Ishikawa (cell line): ENCODE data around the gene TNNI3K.

Experiments used
- CEBPB ChIP-seq: IDR thresholded peaks from 2 replicates; pipeline ENCODE4 v1.6.1; 2012
- CREB1 ChIP-seq: IDR thresholded peaks from 2 replicates; pipeline ENCODE4 v1.6.1; 2012; ENCODE audit warnings: low read depth
- EGR1 ChIP-seq: IDR thresholded peaks from 2 replicates; pipeline ENCODE4 v1.6.1; 2012
- EP300 ChIP-seq: IDR thresholded peaks from 2 replicates; pipeline ENCODE4 v1.6.1; 2012; ENCODE audit warnings: borderline replicate concordance
- FOXM1 ChIP-seq: IDR thresholded peaks from 2 replicates; pipeline ENCODE4 v1.6.1; 2012; ENCODE audit warnings: low read depth, borderline replicate concordance
- MAX ChIP-seq: IDR thresholded peaks from 2 replicates; pipeline ENCODE4 v1.6.1; 2012
- NFIC ChIP-seq: IDR thresholded peaks from 2 replicates; pipeline ENCODE4 v1.6.1; 2012
- RAD21 ChIP-seq: IDR thresholded peaks from 2 replicates; pipeline ENCODE4 v1.6.1; 2012; ENCODE audit warnings: low read depth
- TAF1 ChIP-seq: IDR thresholded peaks from 2 replicates; pipeline ENCODE4 v1.6.1; 2012; ENCODE audit warnings: low read depth, mild to moderate bottlenecking
- TCF12 ChIP-seq: IDR thresholded peaks from 2 replicates; pipeline ENCODE4 v1.6.1; 2012; ENCODE audit warnings: low read depth
- TEAD4 ChIP-seq: IDR thresholded peaks from 2 replicates; pipeline ENCODE4 v1.6.1; 2012
- USF1 ChIP-seq: IDR thresholded peaks from 2 replicates; pipeline ENCODE4 v1.6.1; 2012
- YY1 ChIP-seq: IDR thresholded peaks from 2 replicates; pipeline ENCODE4 v1.6.1; 2012; ENCODE audit warnings: low read depth
- ZBTB7A ChIP-seq: IDR thresholded peaks from 2 replicates; pipeline ENCODE4 v1.6.1; 2012; ENCODE audit warnings: low read depth
- TF ChIP-seq, protein P1 (sequence below): IDR thresholded peaks from 2 replicates; pipeline ENCODE4 v1.6.1; 2012; ENCODE audit warnings: low read depth, mild to moderate bottlenecking

TNNI3K gene

GRCh38 chr1:74436078-74436477 lies 200.9 kb downstream of the TNNI3K start:
- TF ChIP-seq MAX (no peak), CREB1 (no peak), TEAD4 (no peak), NFIC (no peak), CEBPB (no peak)

DNA sequence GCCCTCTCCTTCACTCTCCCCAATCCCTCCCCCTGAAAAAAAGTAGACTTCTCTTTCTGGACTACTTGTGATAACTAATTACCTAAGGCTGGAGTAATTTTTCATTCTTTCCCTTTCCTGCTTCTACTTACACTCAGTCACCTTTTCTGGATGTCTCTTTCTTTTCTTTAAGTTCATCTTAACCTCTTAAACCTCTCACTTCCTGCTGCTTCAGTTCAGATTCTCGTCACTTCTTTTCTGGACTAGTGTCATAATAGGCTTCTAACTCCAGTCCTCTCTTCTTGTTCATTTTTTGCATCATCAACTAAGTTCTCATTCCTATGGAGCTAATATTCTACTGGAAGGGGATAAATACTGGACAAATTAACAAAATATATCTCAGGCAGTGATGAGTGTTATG lies 201.8 kb downstream of the TNNI3K start:
- TF ChIP-seq, protein P1, sequence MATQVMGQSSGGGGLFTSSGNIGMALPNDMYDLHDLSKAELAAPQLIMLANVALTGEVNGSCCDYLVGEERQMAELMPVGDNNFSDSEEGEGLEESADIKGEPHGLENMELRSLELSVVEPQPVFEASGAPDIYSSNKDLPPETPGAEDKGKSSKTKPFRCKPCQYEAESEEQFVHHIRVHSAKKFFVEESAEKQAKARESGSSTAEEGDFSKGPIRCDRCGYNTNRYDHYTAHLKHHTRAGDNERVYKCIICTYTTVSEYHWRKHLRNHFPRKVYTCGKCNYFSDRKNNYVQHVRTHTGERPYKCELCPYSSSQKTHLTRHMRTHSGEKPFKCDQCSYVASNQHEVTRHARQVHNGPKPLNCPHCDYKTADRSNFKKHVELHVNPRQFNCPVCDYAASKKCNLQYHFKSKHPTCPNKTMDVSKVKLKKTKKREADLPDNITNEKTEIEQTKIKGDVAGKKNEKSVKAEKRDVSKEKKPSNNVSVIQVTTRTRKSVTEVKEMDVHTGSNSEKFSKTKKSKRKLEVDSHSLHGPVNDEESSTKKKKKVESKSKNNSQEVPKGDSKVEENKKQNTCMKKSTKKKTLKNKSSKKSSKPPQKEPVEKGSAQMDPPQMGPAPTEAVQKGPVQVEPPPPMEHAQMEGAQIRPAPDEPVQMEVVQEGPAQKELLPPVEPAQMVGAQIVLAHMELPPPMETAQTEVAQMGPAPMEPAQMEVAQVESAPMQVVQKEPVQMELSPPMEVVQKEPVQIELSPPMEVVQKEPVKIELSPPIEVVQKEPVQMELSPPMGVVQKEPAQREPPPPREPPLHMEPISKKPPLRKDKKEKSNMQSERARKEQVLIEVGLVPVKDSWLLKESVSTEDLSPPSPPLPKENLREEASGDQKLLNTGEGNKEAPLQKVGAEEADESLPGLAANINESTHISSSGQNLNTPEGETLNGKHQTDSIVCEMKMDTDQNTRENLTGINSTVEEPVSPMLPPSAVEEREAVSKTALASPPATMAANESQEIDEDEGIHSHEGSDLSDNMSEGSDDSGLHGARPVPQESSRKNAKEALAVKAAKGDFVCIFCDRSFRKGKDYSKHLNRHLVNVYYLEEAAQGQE, result no peak
- TF ChIP-seq CEBPB (no peak), TEAD4 (no peak), TCF12 (no peak), RAD21 (no peak), ZBTB7A (no peak), USF1 (no peak), CREB1 (no peak), NFIC (no peak), FOXM1 (no peak), TAF1 (no peak), EP300 (no peak), MAX (no peak), EGR1 (no peak), YY1 (no peak)

DNA sequence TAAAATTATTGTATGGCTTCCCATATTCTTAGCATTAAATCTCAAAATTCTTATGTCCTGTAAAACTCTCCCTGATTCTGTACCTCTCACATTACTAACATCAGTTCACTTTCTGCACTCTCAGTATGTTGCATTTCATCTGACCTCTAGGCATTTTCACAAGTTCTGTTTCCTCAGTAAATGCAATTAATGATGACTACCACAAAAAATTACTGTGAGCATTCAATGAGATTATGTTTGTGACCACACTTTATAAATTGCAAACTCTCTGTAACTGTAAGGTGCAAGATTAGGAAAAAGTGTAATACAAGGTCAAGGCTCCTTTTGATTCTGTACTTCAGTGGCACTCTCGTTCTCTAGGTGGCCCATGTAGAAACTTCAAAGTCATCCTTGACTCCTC lies 216.8 kb downstream of the TNNI3K start:
- TF ChIP-seq EP300 (no peak), MAX (no peak), CREB1 (no peak), TEAD4 (no peak), FOXM1 (no peak), EGR1 (no peak)

- TF ChIP-seq CEBPB, result no peak
- no peak for TF ChIP-seq YY1
- TF ChIP-seq, protein P1, result no peak
- TF ChIP-seq EP300, result no peak
- no peak for TF ChIP-seq EGR1
- TF ChIP-seq MAX, result no peak
- no peak for TF ChIP-seq FOXM1
- TF ChIP-seq NFIC, result no peak
- no peak for TF ChIP-seq RAD21
- TF ChIP-seq TCF12, result no peak
- TF ChIP-seq ZBTB7A, result no peak
- no peak for TF ChIP-seq TAF1
- TF ChIP-seq TEAD4, result no peak
- no peak for TF ChIP-seq USF1
- no peak for TF ChIP-seq CREB1
These were observed 218.1 kb downstream of the TNNI3K start for GRCh38 chr1:74453277-74453676.

DNA sequence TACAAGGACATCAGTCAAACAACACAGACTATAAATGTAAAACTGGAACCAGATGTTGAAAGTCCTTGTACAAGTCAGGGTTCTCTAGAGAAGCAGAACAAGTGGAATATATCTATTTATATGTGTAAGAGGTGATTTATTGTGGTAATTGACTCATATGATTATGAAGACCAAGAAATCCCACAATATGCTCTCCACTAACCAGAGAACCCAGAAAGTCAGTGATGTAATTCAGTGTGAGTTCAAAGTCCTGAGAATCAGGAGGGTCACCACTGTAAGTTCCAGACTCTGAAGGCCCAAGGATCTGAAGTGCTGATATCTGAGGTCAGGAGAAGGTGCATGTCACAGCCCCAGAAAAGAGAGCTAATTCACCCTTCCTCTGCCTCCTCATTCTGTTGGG lies 220.2 kb downstream of the TNNI3K start:
- TF ChIP-seq EGR1, result no peak
- no peak for TF ChIP-seq USF1

- TF ChIP-seq NFIC (no peak), TEAD4 (no peak), EP300 (no peak), EGR1 (no peak), YY1 (no peak), TCF12 (no peak), CEBPB (no peak), USF1 (no peak), CREB1 (no peak), FOXM1 (no peak), ZBTB7A (no peak), MAX (no peak), TAF1 (no peak), RAD21 (no peak)
- TF ChIP-seq, protein P1, result no peak
These were observed 222.1 kb downstream of the TNNI3K start for GRCh38 chr1:74457253-74457652.
